Activated T-cell treated with anti-CD3 and anti-CD28 coated beads, Interleukin-2, amount 50 U/mL, for 1 hour (primary cell): ENCODE data around the gene PEX6.

Source experiments
- DNase-seq: peaks from one replicate; pipeline ENCODE4 v3.0.0-alpha.2; 2020

Gene PEX6

DNA sequence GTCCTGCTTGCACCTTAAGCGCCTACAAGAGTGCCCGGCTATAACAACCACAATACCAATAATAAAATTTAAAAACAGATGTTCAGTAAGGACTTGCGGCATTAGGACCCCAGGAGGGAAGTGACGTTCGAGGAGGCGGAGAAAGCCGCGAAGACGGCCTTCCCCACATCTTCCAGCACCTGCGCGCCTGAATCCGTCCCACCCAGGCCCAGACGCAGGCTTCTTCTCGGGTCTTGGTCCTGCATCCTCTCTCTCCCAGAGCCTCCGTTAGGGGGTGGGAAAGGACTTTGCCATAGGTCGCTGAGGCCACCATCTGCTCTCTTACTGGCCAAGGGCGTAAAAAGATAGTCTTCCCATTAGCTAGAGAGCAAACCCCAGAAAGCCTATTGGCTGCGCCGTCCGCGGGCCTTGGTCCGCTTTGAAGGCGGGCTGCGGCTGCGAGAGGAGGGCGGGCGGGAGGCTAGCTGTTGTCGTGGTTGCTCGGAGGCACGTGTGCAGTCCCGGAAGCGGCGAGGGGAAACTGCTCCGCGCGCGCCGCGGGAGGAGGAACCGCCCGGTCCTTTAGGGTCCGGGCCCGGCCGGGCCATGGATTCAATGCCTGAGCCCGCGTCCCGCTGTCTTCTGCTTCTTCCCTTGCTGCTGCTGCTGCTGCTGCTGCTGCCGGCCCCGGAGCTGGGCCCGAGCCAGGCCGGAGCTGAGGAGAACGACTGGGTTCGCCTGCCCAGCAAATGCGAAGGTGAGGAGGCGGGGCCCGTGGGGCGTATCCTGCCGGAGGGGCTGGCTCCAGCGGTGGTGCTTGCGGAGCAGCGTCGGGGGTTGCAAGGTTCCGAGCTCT, 49.8 kb downstream of the PEX6 start, which contains the start of gene CNPY3:
CNPY3 (plus strand) TSS at position 495 of the 835 bp plus-strand sequence; CDS start at position 586, 91 bp downstream.
- DNase-seq, result peak; percentile 92

DNA sequence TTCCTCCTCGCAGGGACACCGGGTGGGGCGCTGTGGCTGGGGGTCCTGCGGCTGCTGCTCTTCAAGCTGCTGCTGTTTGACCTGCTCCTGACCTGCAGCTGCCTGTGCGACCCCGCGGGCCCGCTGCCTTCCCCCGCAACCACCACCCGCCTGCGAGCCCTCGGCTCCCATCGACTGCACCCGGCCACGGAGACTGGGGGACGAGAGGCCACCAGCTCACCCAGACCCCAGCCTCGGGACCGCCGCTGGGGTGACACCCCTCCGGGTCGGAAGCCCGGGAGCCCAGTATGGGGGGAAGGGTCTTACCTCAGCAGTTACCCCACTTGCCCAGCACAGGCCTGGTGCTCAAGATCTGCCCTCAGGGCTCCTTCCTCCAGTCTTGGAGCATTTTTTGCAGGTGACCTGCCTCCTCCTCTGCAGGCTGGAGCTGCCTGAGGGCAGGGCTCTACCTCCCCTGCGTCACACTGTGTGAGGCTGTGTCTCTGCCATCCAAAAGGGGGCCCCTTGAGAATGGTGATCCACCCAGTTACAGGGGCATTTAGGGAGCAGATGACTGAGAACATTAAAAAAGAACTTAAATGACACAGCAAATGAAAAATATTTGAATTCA, 53.6 kb downstream of the PEX6 start:
- DNase-seq, result no peak

DNA sequence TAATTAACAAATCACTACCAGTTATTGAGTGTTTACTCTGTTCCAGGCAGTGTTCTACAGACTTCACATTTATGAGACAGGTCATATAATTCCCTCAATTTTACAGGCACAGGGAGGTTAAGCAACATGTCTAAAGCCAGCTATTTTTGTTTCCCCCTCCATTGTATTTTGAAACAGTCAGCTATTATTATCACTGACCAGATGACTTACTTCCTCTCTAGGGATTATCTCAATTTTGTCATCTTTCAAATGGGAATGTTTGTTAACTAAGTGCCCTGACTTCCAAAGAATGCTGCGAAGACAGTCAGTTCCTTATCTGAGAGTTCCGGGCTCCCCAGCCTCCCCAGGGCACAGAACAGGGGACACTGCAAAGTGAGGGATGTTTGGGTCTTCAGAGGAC, 55.3 kb downstream of the PEX6 start:
- no peak for DNase-seq

GRCh38 chr6:42921801-42922200, 57.2 kb downstream of the PEX6 start:
- no peak for DNase-seq

DNA sequence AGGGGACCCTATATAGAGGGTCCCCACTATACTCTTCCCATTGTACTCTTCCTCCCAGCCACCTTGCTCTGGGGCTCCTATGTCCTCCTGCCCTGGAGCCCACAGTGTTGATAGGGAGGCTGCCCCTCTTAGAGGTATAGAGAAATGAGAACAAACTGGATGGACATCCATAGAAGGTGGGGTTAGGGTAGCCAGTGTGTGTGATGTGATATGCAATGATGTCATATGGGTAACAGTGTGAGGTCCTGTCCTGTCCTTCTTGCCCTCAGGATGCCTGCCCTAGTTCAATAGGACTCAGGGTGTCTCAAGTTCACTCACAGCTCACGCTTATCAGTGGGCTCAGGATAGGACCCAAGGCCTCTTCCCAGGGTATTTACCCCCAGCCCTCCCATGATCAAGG, 62.7 kb downstream of the PEX6 start:
- DNase-seq, result no peak

- no peak for DNase-seq
These were observed 63.2 kb downstream of the PEX6 start, which contains the start of gene PTCRA for GRCh38 chr6:42915732-42916131. Gene PTCRA (plus strand): TSS chr6:42916053. CDS start chr6:42916070, 17 bp downstream.

- DNase-seq, result no peak
These were observed 64.4 kb downstream of the PEX6 start for GRCh38 chr6:42914546-42914945.
